HG03521 (cell line): ENCODE measurements around the gene RNF145.
"Not testable (repeated sequence)": the region's sequence is repeated elsewhere in the genome, so short reads cannot be mapped to it uniquely, and the experiment has no call there.

ENCODE experiments used
- ATAC-seq: cut with Tn5 transposase; IDR thresholded peaks from one replicate; pipeline ENCODE4 v1.9.1; 2021; ENCODE audit warnings: mild to moderate bottlenecking, moderate library complexity; ENCODE audit not compliant: unreplicated experiment

RNF145 gene

GRCh38 chr5:159120446-159120845 is 88.9 kb downstream of the RNF145 start:
- no peak for ATAC-seq

- not testable (repeated sequence) for ATAC-seq
Observed at GRCh38 chr5:159119842-159120241, 89.5 kb downstream of the RNF145 start.

GRCh38 chr5:159118958-159119659 is 90.2 kb downstream of the RNF145 start:
- not testable (repeated sequence) for ATAC-seq

- no peak for ATAC-seq
Observed at GRCh38 chr5:159113405-159113804, 95.9 kb downstream of the RNF145 start.

GRCh38 chr5:159112436-159112835 is 96.9 kb downstream of the RNF145 start:
- ATAC-seq = no peak
